DMS153 treated with DMSO at 0.1 percent for 48 hours (cell line): Measurements from ENCODE around the gene SCEL.
"Not testable (repeated sequence)": the region's sequence is repeated elsewhere in the genome, so short reads cannot be mapped to it uniquely, and the experiment has no call there.

ENCODE experiments used
- DNase-seq: peaks from one replicate; lab custom pipeline; 2025; ENCODE audit not compliant: unreplicated experiment; lab: John Stamatoyannopoulos, UW

SCEL gene

DNA sequence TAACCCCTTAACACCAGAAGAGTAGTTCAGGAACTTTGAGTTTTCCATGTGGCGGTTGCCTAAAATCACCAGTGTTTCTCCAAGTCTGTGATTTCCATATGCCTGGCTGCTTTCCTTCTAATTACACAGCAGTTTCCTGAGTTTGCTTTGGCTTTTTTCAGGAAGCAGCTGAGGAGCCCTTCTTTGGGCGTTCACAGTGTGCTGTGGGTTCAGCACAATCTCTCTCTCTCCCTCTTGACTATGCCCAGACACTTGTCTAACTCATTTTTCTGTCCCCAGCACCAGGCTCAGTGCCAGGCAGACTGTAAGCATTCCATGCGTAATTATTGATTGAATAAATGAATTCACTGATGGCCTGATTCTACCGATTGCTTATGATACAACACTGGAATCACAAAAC, 19.7 kb downstream of the SCEL start:
- no peak for DNase-seq

DNA sequence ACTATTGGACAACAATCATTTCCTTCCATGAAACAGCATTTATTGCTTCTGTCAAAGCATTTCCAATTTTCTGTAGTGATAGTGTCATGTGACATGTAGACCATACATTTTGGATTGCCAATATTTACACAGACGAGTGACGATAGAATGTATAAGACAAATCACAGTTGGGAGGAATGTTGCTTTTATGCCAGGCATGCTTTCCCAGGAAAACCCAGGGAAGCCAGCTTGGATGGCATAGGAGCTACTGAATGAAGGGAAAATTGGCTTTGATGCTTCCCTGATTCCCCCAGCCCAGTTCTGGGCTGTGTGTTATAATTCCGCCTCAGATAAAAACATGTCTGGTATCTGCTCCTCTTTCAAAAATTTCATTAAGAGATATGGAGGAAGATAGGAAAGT, 22.5 kb downstream of the SCEL start:
- DNase-seq = no peak

DNA sequence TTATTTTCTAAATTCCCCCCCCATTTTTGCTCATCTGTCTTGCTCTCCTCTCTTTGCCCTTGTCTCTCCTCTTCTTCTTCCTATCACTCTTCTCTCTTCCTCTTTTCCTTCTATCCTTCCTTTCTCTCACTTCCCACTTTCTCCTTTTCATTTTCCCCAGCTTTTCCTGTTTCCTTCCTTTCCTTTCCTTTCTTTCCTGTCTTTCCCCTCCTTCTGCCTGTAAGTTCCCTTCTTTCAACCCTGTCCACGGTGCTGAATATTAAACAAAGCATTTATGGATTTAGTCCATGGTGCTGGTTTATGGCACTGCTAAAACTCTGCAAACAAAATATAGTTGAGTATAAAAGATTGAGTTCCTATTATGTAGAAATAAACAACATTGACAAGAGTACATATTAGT, 27.6 kb downstream of the SCEL start:
- DNase-seq = no peak

DNA sequence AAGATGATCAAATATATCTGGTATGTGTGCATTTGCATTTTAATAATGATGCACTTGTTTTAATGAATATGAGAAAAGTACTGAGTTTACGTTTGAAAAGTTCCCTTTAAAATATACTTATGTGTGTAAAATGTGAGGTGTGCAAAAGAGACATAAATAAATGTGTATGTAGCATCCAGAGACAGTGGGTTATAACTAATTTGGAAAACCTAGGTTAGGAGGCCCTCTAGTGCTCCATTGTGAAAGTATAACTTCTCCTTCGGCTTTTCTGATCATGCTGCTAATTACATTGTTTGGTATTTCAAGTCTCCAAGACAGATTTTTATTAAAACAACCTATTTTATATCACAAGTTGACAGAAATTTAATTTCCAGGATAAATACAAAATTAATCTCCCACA, 30.1 kb downstream of the SCEL start:
- peak; percentile 43 for DNase-seq

DNA sequence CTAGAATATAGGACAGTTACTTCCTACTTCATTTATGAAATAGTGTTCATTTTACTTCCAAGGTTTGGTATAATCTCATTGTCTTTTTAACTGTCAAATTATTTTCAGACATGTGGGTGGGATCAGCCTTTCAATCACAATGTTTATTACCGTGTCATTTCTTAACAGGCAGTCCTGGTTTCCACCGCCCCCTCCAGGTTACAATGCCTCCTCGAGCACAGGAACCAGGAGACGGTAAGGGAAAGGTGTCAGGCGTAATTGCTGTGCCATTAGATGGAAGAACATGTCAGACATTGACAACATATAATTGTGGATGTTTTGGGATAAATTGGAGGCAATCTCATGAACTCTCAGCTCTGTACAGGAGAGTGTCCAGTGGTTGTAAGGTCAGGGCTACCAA, 36.5 kb downstream of the SCEL start:
- no peak for DNase-seq

DNA sequence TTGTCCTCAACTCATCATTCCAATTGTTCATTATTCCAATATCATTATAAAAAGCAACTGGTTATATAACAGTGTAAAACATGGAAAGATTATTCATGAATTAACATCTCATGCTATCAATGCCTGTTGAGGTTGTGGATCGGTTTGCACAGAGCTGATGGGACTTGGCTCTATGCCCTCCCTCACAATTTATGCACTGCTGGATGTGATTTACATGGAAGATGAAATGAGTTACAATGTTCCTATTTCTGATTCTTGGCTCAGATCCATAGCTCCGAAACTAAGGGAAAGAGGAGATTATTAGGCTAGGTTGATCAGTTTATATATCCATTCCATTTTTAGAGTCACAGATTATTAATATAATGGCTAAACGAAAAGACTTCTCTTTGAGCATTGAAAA, 38.6 kb downstream of the SCEL start:
- DNase-seq = no peak

DNA sequence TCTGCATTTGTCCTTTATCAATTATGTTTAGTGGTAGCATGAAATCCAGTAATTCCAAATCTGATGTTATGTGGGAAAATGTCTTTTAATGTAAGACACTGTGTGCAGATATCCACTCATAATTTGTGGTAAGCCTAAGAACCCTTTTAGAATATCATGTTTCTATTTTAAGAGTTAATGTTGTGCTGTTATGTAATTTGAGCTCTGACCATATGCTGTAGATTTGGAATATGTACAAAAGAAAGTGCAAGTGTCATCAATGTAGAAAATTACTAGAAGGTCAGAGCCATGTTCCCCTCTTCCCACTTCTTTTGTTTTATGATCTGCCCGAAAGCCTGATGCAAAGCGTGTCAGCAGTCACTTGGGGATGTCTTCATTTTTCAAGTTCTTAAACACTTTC, 44.5 kb downstream of the SCEL start:
- no peak for DNase-seq

DNA sequence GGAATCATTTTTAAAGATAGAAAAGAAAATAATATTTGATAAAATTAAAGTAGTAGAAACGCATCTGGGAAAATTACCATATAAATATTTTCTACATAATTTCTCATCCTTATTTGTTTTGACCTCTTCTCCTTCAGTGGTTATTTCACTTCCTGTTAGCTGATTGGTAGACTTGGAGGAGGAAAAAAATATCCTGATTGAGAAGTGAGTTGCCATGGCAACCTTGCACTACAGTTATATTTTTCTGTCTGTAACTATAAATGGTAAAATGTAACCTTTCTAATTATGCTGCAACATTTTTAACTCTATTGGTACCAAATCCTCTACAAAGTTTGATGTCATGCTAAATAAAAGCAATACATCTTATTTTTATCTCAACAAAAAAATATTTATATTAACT, 45.2 kb downstream of the SCEL start:
- DNase-seq = no peak

DNA sequence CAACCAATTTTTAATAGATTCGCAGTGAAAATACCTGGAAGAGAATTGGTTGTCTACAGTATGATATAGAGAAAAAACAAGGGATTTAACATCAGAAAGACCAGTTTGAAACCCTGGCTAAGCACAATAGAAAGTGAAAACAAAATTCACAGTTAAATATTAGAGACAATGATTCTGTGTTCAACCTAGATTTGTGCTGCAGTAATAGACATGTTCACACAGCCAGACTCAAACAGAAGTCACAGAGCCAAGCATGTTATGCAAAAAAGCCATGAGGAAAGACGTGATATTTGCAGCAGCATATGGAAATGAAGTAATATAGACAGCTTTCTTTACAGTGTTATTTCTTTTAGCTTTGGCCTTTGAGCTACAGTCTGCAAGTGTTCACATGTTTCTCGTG, 48.1 kb downstream of the SCEL start:
- no peak for DNase-seq

DNA sequence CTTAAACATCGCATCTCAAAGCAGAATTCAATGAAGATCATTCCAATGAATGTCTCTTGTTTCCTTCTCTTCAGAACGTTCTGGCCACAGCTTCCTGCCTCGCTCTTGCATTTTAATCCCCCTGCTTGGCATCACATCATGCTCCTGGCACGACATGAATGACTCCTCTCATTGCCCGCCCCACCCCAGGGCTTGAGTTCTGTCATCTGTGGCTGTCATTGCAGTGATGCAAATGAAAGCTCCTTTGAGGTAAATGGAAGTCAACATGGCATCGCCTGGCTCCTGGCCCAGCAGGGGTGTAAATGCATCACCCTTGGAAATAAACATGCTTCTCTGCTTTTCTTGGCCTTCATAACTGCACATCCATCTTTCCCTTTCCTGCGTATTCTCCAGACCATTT, 48.6 kb downstream of the SCEL start:
- no peak for DNase-seq

DNA sequence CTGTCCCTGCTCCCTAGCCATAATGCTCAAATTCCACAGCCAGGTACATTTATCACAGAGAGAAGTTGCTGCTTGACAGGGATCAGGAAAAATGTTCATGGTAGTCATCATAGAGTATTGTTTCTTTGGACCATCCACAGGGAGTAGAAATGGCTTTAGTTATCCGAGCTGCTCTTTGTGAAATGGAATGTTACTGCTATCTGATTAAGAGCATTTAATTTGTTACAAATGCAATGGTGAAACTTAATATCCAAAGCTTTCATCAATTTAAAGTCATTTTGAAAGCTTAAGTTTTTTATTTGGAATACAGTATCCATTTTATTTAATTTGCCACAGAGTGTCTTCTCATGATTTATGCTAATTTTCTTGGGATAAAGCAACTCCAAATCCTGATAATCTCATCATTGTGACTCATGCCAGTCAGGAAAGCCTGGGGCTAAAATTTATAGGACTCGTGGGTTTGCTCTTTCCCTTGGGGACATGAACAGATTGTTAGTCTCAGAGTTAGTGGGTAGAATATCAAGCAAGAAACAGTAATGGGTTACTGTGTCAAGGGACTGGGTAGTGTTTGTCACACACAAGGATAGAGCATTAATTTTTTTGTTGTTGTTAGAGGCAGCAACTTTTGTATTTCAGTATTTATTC, 59.8 kb downstream of the SCEL start:
- DNase-seq = no peak

DNA sequence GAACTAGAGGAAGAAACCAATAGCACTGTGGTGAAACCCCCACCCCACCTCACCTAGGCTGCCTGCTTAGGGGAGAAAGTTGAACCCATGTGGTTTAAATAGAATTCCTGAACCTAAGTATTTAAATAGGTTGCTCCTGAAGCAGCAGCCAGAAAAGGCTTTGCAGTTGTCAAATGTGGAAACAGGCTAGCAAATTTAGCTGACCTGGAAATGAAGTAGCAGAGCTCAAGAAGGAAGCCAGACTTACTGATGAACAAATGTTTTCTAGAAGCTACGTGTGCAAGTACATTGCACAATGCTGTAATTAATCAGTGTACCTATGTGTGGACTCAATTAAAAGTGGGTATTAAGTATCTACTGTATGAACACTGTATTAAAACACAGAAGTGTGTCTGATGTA, 61.3 kb downstream of the SCEL start:
- DNase-seq = no peak

DNA sequence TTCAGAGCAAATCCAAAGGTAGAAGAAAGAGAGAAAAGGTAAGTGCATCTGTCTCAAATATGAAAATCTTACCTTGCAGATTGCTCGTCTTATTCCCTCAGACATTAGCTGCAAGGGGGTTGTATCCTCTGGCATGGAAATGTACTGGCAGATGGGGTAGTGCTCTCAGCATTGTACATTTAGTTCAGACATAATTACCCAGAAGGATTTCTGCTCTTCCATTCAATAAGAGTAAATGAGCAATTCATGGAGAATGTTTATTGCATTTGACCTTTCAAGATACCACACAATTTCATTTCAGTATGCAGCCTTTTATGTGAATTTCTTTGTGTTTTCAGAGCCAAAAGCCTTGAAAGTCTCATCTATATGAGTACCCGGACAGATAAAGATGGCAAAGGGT, 63.8 kb downstream of the SCEL start:
- no peak for DNase-seq

DNA sequence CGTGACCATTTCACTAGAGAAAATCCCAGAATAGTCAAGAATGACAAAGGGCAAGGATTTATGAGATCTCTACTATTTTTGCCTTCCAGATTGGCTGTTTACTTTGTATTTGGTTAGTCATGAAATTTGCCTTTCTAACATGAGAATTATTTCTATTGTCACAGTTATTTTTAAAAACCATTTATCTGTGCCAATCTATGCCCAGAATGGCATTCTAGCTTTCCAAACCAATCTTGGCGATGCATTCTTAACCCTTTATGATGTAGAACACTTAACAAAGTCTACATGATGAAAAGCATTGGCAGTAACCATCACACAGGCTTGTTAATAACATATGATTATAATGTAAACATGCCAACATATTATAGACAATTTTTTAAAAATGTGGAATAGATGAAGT, 65.2 kb downstream of the SCEL start:
- no peak for DNase-seq

DNA sequence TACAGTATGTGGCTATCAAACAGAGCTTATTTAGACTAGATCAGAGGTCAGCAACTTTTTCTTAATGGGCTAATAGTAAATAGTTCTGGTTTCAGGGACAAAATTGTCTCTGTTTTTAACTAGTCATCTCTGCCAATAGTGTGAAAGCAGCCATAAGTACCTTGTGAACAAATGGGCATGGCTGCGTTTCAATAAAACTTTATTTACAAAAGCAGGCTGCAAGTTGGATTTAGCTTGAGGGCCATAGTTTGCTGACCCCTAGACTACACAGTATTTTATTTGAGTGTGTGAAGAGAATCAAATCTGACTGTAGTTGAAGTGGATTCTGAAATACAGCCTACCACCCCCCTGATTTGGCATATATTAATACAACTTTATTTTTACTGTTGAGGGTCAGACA, 75.6 kb downstream of the SCEL start:
- no peak for DNase-seq

DNA sequence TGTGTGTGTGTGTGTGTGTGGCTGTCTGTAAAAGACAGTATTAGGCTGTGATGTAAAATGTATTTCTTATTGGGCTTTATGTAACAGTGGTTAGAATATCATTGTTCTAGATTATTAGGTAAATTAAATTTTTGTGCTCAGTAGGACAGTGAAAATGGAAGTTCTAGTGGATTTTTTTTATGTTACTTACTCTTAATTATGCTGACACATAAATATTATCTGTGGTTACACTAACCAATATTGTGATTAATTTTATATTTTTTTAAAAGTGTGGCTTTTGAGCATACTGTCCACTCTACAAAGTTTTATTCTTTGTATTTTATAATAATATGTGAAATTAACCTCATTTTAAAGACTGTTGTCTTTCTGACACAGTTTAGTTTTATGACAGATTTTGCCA, 80.5 kb downstream of the SCEL start:
- no peak for DNase-seq

DNA sequence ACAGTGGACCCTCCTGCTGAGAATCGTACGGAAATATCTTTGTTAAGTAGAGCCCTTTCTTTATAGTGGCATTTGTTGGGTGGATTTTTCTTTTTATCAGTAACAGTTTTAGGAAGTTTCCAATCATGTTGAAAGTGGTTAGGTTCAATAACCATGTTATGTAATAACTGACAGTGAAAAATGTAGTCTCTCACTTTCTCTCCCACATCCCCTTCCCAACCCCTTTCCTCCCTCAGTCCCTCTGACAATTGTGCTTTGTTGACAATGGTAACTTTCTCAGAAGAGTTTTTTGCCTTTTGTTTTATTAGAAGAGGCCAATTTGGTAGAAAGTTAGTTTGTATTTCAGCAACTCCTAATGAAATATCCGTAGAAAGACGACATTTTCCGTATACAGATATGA, 84.1 kb downstream of the SCEL start:
- DNase-seq = no peak

DNA sequence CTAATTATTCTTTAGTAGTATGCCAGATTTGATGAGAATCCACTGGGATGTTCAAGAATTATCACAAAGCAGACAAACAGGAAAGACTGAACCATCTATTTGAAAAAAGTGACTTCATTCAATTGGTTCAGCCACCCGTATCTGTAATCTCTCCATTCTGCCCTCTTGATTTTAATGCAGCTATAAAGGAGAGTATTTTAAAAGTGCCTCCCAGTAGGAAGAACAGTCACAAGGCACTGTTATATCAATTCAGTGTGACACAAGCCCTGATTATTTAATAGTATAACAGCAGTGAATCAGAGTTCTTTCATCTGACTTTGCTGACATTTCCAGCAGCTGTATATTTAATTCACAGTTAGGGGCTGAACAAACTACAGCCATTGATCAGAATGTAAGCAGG, 84.6 kb downstream of the SCEL start:
- DNase-seq = peak; percentile 11

DNA sequence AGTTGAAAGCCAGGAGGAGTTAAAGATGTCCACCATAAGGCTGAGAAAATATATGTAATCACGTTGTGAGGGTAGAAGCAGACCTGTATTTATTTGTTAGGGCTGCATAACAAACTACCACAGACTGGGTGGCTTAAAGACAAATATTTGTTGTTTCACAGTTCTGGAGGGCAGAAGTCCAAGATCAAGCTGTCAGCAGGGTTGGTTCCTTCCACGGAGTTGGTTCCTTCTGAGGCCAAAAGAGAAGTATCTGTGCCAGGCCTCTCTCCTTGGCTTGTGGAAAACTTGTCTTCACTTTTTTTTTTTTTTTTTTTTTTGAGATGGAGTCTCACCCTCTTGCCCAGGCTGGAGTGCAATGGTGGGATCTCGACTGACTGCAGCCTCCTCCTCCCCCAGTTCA, 88.3 kb downstream of the SCEL start:
- DNase-seq = no peak

DNA sequence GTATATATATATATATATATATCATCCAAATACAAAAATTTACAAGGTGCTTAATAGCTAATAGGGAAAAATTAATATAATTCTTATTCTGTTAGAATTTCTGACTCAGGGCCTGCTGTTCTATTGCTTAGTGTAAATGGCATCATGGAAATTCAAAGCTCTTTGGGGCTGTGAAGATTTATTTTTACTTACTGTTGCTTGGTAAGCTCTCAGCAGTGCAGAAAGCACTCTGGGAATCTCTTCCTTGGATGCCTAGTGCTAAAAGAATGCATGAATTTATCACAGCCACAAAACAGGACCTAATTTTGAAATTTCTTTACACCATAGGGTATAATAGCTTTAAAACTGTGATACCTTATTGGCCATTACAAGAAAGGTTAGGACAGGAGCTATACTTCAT, 92.7 kb downstream of the SCEL start:
- DNase-seq = no peak

DNA sequence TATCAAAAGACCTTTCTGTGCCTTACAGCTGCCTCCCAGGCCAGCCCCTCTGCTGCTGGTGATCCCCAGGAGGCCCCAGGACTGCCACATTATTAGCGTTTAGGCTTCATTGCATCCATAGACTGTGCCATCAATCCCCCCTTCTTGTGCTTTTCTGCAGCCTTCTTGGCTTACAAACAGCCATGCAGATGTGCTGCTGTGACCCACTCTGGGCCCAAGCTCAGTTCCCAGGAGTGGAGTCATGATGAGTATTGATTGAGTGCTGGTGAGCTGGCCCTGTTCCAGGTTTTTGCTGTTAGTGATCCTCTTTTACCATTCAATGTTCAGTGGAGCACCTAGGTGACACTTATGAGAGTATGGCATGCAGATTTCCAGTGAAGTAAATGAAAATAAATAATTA, 102.1 kb downstream of the SCEL start:
- peak; percentile 3 for DNase-seq

DNA sequence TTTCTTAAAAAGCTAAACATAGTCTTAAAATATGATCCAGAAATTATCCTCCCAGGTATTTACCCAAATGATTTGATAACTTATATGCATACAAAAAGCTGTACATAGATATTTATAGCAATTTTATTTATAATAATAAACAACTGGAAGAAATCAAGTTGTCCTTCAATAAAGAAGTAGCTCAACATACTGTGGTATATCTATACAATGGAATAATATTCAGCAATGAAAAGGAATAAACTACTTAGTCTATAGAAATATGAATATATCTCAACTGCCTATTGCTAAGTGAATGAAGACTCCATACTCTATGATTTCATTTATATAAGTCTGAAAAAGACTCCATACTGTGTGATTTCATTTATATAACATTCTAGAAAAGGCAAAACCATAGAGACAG, 114.9 kb downstream of the SCEL start:
- DNase-seq = no peak

DNA sequence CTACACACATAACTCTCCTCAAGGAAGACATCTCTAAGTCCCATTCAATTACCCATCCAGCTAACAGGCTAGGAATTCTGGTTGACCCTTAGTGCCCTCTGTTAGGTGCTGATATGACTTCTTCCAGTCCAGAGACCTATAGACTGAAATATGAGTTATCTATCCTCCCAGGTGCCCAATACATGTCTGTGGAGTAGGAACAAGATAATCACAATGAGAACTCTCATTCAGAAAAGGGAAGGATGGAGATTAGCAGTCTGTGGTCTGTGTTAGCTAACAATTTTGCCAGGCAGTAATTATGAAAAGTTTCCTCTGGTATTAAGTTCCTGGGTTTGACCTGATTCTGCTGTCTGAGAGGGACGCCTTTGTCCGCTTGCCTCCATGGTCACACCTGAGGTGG, 117.8 kb downstream of the SCEL start:
- no peak for DNase-seq

DNA sequence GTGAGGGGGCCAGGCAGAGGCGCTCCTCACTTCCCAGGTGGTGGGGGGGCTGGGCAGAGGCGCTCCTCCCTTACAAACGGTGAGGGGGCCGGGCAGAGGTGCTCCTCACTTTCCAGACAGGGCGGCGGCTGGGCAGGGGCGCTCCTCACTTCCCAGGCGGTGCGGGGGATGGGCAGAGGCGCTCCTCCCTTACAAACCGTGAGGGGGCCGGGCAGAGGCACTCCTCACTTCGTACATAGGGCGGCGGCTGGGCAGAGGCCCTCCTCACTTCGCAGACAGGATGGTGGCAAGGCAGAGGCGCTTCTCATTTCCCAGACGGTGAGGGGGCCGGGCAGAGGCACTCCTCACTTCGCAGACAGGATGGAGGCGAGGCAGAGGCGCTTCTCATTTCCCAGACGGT, 124.5 kb downstream of the SCEL start:
- not testable (repeated sequence) for DNase-seq
